ENCODE results near the gene NEURL1B.

NEURL1B gene

DNA sequence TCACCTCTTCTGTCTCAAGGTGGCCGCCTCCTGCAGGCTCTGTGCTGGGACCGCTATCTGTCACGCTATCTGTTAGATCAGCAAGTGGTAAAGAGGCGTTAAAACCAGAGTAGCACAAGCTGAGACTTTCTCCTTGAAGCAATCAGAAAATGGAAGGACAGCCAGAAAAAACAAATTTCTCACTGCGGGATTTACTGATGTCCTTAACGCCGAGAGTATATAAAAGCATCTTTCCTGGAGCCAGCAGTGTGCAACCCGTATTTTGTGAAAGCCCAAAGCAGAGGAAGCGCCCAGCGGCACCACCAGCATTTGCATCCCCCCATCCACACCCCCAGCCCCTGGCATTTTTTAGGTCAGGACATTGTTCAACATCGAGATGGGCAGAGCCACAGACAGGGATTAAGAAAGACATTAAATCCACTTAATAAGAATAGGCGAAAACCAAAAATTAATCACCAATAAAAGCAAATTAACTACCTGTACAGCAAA lies 81.3 kb downstream of the NEURL1B start:
- peaks cover 26% of the 10 kb centered on the region for H3K4me1 Mint-ChIP-seq
- H3K36me3 Mint-ChIP-seq (ENCODE audit: low read depth): no peaks in the 10 kb centered on the region
- DNase-seq: no peak
- H3K27ac Mint-ChIP-seq: no peak overlapping the region
- H3K4me3 Mint-ChIP-seq: no peak overlapping the region
- TF ChIP-seq, protein P1, sequence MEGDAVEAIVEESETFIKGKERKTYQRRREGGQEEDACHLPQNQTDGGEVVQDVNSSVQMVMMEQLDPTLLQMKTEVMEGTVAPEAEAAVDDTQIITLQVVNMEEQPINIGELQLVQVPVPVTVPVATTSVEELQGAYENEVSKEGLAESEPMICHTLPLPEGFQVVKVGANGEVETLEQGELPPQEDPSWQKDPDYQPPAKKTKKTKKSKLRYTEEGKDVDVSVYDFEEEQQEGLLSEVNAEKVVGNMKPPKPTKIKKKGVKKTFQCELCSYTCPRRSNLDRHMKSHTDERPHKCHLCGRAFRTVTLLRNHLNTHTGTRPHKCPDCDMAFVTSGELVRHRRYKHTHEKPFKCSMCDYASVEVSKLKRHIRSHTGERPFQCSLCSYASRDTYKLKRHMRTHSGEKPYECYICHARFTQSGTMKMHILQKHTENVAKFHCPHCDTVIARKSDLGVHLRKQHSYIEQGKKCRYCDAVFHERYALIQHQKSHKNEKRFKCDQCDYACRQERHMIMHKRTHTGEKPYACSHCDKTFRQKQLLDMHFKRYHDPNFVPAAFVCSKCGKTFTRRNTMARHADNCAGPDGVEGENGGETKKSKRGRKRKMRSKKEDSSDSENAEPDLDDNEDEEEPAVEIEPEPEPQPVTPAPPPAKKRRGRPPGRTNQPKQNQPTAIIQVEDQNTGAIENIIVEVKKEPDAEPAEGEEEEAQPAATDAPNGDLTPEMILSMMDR (IDR thresholded peaks at IDR 0.05): no peak
- H3K9me3 Mint-ChIP-seq: no peaks in the 10 kb centered on the region
- peaks cover 46% of the 10 kb centered on the region for H3K27me3 Mint-ChIP-seq (ENCODE audit: low read depth, poor library complexity)

DNA sequence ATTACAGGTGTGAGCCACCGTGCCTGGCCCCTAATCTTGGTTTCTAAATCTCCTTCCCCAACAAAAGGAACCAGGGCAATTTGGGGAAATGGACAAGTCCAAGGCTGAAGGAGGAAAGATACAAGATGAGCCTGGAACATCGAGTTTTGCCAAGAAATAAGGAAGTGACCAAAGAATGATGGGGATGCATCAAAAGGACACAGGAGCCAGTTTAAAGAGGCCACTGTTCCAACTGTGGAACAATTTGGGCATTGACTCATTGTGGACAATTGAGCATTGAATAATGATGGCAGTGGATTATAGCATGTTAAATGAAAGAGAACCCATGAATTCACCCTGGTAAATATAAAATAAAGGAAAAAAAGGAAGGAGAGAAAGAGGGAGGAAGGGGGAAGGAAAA lies 82.4 kb downstream of the NEURL1B start:
- DNase-seq: no peak
- H3K36me3 Mint-ChIP-seq (ENCODE audit: low read depth): no peaks in the 10 kb centered on the region
- H3K9me3 Mint-ChIP-seq: no peaks in the 10 kb centered on the region
- TF ChIP-seq, protein P1 (IDR thresholded peaks at IDR 0.05): no peak
- no peak overlapping the region for H3K27ac Mint-ChIP-seq
- no peak overlapping the region for H3K4me3 Mint-ChIP-seq
- H3K4me1 Mint-ChIP-seq: peaks cover 29% of the 10 kb centered on the region
- H3K27me3 Mint-ChIP-seq (ENCODE audit: low read depth, poor library complexity): peaks cover 47% of the 10 kb centered on the region

- TF ChIP-seq, protein P1 (IDR thresholded peaks at IDR 0.05): no peak
- no peaks in the 10 kb centered on the region for H3K9me3 Mint-ChIP-seq
- peaks cover 29% of the 10 kb centered on the region for H3K4me1 Mint-ChIP-seq
- H3K4me3 Mint-ChIP-seq: no peak overlapping the region
- H3K36me3 Mint-ChIP-seq (ENCODE audit: low read depth): no peaks in the 10 kb centered on the region
- peaks cover 53% of the 10 kb centered on the region for H3K27me3 Mint-ChIP-seq (ENCODE audit: low read depth, poor library complexity)
- no peak overlapping the region for H3K27ac Mint-ChIP-seq
- no peak for DNase-seq
Observed at GRCh38 chr5:172724242-172725183, 83.5 kb downstream of the NEURL1B start.

- H3K4me1 Mint-ChIP-seq: peaks cover 29% of the 10 kb centered on the region
- H3K27me3 Mint-ChIP-seq (ENCODE audit: low read depth, poor library complexity): peaks cover 52% of the 10 kb centered on the region
- TF ChIP-seq, protein P1 (IDR thresholded peaks at IDR 0.05): no peak
- H3K27ac Mint-ChIP-seq: no peak overlapping the region
- H3K36me3 Mint-ChIP-seq (ENCODE audit: low read depth): no peaks in the 10 kb centered on the region
- no peak overlapping the region for H3K4me3 Mint-ChIP-seq
- H3K9me3 Mint-ChIP-seq: no peaks in the 10 kb centered on the region
- DNase-seq: no peak
Observed at GRCh38 chr5:172725273-172725672, 84.2 kb downstream of the NEURL1B start.

DNA sequence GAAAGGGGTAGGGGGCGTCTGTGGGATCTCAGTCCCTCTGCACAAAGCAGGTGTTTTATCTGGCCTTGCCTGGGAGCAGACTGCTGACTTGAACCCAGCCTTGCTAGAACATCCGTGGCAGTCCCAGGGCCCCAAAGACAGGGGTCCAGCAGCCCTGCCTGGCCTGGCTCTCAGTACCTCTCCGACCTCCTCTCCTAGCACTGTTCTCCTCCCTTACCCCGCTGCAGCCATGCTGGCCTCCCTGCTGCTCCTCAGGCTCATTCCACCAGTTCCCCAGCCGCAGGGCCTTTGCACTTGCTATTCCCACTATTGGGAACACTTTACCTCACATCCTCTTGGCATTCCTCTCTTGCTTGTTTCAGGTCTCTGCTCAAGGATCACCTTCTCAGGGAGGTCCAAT lies 84.7 kb downstream of the NEURL1B start:
- peaks cover 50% of the 10 kb centered on the region for H3K27me3 Mint-ChIP-seq (ENCODE audit: low read depth, poor library complexity)
- peaks cover 29% of the 10 kb centered on the region for H3K4me1 Mint-ChIP-seq
- no peak overlapping the region for H3K27ac Mint-ChIP-seq
- H3K4me3 Mint-ChIP-seq: no peak overlapping the region
- no peaks in the 10 kb centered on the region for H3K9me3 Mint-ChIP-seq
- DNase-seq: no peak
- TF ChIP-seq, protein P1 (IDR thresholded peaks at IDR 0.05): no peak
- H3K36me3 Mint-ChIP-seq (ENCODE audit: low read depth): no peaks in the 10 kb centered on the region

Measured in nephron progenitor cell (in vitro differentiated cells).